Fibroblast of lung (primary cell): ENCODE measurements around the gene TSHZ3. TPM values are rescaled to one million over a fixed set of nuclear protein-coding genes. Genes with fewer than 3 reads are reported as not detected.
A peak's percentile ranks its signal among the peaks of the same experiment; 100 is the strongest.

Experiments used
- DNase-seq, 2 donors: peaks; one replicate each; pipeline versions ENCODE4 v3.0.0 to v3.0.0-alpha.2; 2010; ENCODE audit warnings: low read depth in 2 of 2
- H2AFZ ChIP-seq: 2 replicates; pipeline ENCODE4 v1.5.1; 2012; ENCODE audit warnings: low read length, control low read depth, inconsistent platforms
- H3K27ac ChIP-seq: 2 replicates; pipeline ENCODE4 v1.5.1; 2011; ENCODE audit warnings: low read length, control low read depth; ENCODE audit not compliant: insufficient read depth
- H3K27me3 ChIP-seq: 2 replicates; pipeline ENCODE4 v1.5.1; 2011; ENCODE audit warnings: mild to moderate bottlenecking, low read length; ENCODE audit not compliant: control insufficient read depth, insufficient read depth
- H3K36me3 ChIP-seq: 2 replicates; pipeline ENCODE4 v1.5.1; 2011; ENCODE audit warnings: low read length; ENCODE audit not compliant: control insufficient read depth, insufficient read depth
- H3K4me1 ChIP-seq: 2 replicates; pipeline ENCODE4 v1.5.1; 2011; ENCODE audit warnings: low read length; ENCODE audit not compliant: control insufficient read depth, insufficient read depth; ENCODE audit errors: extremely low read depth
- H3K4me2 ChIP-seq: 2 replicates; pipeline ENCODE4 v1.5.1; 2011; ENCODE audit warnings: low read length, control low read depth; ENCODE audit not compliant: insufficient read depth; ENCODE audit errors: extremely low read depth
- H3K4me3 ChIP-seq, 4 experiments: fragments of 200-600 bp in 1 of 4; sonication (generic) in 1 of 4; replicated peaks in 1 of 4; 2 replicates each; pipeline ENCODE4 v1.5.1; 2011 to 2016; ENCODE audit warnings: low read length in 4 of 4, low read depth in 3 of 4, mild to moderate bottlenecking in 3 of 4, control low read depth in 2 of 4, inconsistent platforms in 1 of 4, mixed read lengths in 1 of 4; ENCODE audit not compliant: insufficient read depth in 1 of 4; ENCODE audit errors: control extremely low read depth in 1 of 4
- H3K79me2 ChIP-seq: 2 replicates; pipeline ENCODE4 v1.5.1; 2012; ENCODE audit warnings: mild to moderate bottlenecking, low read length, inconsistent platforms; ENCODE audit not compliant: control insufficient read depth, insufficient read depth
- H3K9ac ChIP-seq: 2 replicates; pipeline ENCODE4 v1.5.1; 2011; ENCODE audit warnings: mild to moderate bottlenecking, low read length, control low read depth; ENCODE audit not compliant: insufficient read depth
- H3K9me3 ChIP-seq: 2 replicates; pipeline ENCODE4 v1.5.1; 2012; ENCODE audit warnings: low read depth, low read length; ENCODE audit not compliant: control insufficient read depth, insufficient read depth
- H4K20me1 ChIP-seq: 2 replicates; pipeline ENCODE4 v1.5.1; 2011; ENCODE audit warnings: low read length; ENCODE audit not compliant: control insufficient read depth, insufficient read depth; ENCODE audit errors: extremely low read depth
- CTCF ChIP-seq, 2 donors: IDR thresholded peaks in 1 of 2; conservative IDR thresholded peaks in 1 of 2; 1 replicate in 1 of 2; 2 replicates in 1 of 2; pipeline ENCODE4 v1.5.1; 2011 to 2012; ENCODE audit warnings: low read length in 2 of 2, control low read depth in 1 of 2, inconsistent platforms in 1 of 2, low read depth in 1 of 2, mild to moderate bottlenecking in 1 of 2
- EZH2 ChIP-seq: IDR thresholded peaks from 2 replicates; pipeline ENCODE4 v1.5.1; 2012; ENCODE audit warnings: low read length, control low read depth, mild to moderate bottlenecking; ENCODE audit errors: missing control alignments
- polyA plus RNA-seq, 2 donors: library from polyadenylated mRNA; depleted of rRNA in 1 of 2; stranded (reverse) in 1 of 2; unstranded in 1 of 2; fragments of >200 nt; gene quantifications; 2 replicates each; pipeline ENCODE4 v1.2.1, GENCODE V29; 2011 to 2012; ENCODE audit warnings: missing spikeins in 1 of 2
- total RNA-seq: library from RNA; depleted of rRNA; stranded (reverse); fragments of >200 nt; gene quantifications from 2 replicates; pipeline ENCODE4 v1.2.1, GENCODE V29; 2014

The TSHZ3 gene
- total and polyA plus RNA-seq, 2 donors (not counting 1 experiment from before 2014, with no cell fraction given), result 7.0 to 17.3 TPM

GRCh38 chr19:31312009-31312676 lies 37.1 kb downstream of the TSHZ3 start:
- Histone ChIP-seq H3K79me2 (peaks cover 51% of the 10 kb centered on the region), H4K20me1 (no peaks in the 10 kb centered on the region), H3K36me3 (no peaks in the 10 kb centered on the region), H2AFZ (no peak overlapping the region), H3K4me2 (no peak overlapping the region), H3K27ac (peak overlapping the region; percentile 0), H3K27me3 (no peaks in the 10 kb centered on the region), H3K9ac (no peak overlapping the region), H3K4me3 (no peak overlapping the region), H3K4me1 (no peaks in the 10 kb centered on the region), H3K9me3 (no peaks in the 10 kb centered on the region)
- peak; percentile 68 to 93 for DNase-seq
- TF ChIP-seq CTCF (conservative IDR thresholded peaks at IDR 0.05 in 1 of 2, IDR thresholded peaks at IDR 0.05 in 1 of 2; ENCODE audit: low read depth in 1 of 2, low read length in 2 of 2) (no peak), EZH2 (no peak)

GRCh38 chr19:31310432-31311133 lies 38.7 kb downstream of the TSHZ3 start:
- Histone ChIP-seq H3K36me3 (no peaks in the 10 kb centered on the region), H4K20me1 (no peaks in the 10 kb centered on the region), H2AFZ (no peak overlapping the region), H3K27me3 (no peaks in the 10 kb centered on the region), H3K27ac (no peak overlapping the region), H3K4me3 (no peak overlapping the region), H3K79me2 (peaks cover 49% of the 10 kb centered on the region), H3K9ac (no peak overlapping the region), H3K4me1 (no peaks in the 10 kb centered on the region), H3K9me3 (no peaks in the 10 kb centered on the region), H3K4me2 (no peak overlapping the region)
- TF ChIP-seq CTCF (conservative IDR thresholded peaks at IDR 0.05 in 1 of 2, IDR thresholded peaks at IDR 0.05 in 1 of 2; ENCODE audit: low read depth in 1 of 2, low read length in 2 of 2) (no peak), EZH2 (no peak)
- no peak for DNase-seq

GRCh38 chr19:31308781-31309180 lies 40.5 kb downstream of the TSHZ3 start:
- Histone ChIP-seq H2AFZ (no peak overlapping the region), H3K4me3 (no peak overlapping the region), H3K4me1 (no peaks in the 10 kb centered on the region), H3K4me2 (no peak overlapping the region), H3K27me3 (no peaks in the 10 kb centered on the region), H3K36me3 (no peaks in the 10 kb centered on the region), H3K79me2 (peaks cover 41% of the 10 kb centered on the region), H3K9me3 (no peaks in the 10 kb centered on the region), H3K9ac (no peak overlapping the region), H4K20me1 (no peaks in the 10 kb centered on the region), H3K27ac (no peak overlapping the region)
- no peak for DNase-seq
- no peak for TF ChIP-seq CTCF (conservative IDR thresholded peaks at IDR 0.05 in 1 of 2, IDR thresholded peaks at IDR 0.05 in 1 of 2; ENCODE audit: low read depth in 1 of 2, low read length in 2 of 2)
- no peak for TF ChIP-seq EZH2
